ENCODE measurements around the gene VMP1. TPM values are rescaled to one million over a fixed set of nuclear protein-coding genes. Genes with fewer than 3 reads are reported as not detected.
A peak's percentile ranks its signal among the peaks of the same experiment; 100 is the strongest.
"Not testable (repeated sequence)": the region's sequence is repeated elsewhere in the genome, so short reads cannot be mapped to it uniquely, and the experiment has no call there.

VMP1 gene
- total RNA-seq, 1 donor: 234 TPM

DNA sequence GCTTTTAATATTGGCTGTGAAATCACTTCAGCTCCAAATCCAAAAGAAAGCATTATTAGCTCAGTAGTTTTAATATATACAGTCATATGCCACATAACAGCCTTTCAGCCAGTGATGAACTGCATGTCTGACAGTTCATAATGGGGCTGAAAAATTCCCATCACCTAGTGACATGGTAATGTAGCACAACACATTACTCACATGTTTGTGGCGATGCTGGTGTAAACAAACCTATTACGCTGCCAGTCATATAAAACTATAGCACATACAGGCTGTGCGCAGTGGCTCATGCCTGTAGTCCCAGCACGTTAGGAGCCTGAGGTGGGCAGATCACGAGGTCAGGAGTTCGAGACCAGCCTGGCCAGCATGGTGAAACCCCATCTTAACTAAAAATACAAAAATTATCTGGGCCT is 93.1 kb downstream of the VMP1 start:
- no peak overlapping the region for H3K4me3 ChIP-seq (ENCODE audit: low read depth, low read length)
- TF ChIP-seq, protein P1, sequence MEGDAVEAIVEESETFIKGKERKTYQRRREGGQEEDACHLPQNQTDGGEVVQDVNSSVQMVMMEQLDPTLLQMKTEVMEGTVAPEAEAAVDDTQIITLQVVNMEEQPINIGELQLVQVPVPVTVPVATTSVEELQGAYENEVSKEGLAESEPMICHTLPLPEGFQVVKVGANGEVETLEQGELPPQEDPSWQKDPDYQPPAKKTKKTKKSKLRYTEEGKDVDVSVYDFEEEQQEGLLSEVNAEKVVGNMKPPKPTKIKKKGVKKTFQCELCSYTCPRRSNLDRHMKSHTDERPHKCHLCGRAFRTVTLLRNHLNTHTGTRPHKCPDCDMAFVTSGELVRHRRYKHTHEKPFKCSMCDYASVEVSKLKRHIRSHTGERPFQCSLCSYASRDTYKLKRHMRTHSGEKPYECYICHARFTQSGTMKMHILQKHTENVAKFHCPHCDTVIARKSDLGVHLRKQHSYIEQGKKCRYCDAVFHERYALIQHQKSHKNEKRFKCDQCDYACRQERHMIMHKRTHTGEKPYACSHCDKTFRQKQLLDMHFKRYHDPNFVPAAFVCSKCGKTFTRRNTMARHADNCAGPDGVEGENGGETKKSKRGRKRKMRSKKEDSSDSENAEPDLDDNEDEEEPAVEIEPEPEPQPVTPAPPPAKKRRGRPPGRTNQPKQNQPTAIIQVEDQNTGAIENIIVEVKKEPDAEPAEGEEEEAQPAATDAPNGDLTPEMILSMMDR (IDR thresholded peaks at IDR 0.05; ENCODE audit: insufficient read depth, low read length): no peak
- DNase-seq (ENCODE audit: low read depth): no peak

DNA sequence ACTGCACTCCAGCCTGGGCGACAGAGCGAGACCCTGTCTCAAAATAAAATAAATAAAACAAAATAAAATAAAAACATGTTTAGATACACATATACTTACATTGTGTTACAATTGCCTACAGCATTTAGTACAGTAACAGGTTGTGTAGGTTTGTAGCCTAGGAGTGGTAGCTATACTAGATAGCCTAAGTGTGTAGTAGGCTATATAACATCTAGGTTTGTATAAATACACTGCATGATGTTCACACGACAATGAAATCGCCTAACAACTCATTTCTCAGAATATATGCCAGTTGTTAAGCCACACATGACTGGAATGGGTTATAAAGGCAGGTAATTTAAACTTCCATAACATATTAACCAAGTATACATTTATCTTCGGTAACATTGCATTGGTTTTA is 94.7 kb downstream of the VMP1 start:
- H3K4me3 ChIP-seq (ENCODE audit: low read depth, low read length): no peak overlapping the region
- TF ChIP-seq, protein P1 (IDR thresholded peaks at IDR 0.05; ENCODE audit: insufficient read depth, low read length): no peak
- DNase-seq (ENCODE audit: low read depth): no peak

DNA sequence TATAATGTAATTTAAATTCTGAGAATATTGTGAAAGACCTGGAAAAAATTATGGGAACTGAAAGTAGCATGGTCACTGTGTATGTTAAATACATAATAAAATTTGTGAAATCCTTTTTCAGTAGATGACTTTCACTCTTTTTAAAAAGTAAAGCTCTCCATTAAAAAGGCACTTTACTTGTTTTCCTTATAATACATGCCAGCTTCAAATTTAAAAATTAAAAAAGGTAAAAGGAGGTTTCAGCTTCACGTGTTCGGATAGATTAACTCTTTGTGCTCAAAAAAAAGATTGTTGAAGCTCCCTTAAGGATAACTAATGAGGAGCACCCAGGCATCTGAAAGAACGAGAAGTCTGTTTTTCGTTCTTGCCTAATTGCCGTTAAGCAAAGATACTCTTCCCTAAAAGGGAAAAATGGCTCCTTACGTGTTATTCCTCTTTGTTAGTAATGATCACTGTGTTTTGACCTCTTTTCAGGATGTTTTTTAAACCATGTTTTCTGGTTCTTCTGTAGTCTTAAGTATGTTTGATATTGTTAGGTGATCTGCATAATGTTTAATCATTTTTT is 97.5 kb downstream of the VMP1 start:
- DNase-seq (ENCODE audit: low read depth): peak; percentile 65
- peak overlapping the region; percentile 29 for H3K4me3 ChIP-seq (ENCODE audit: low read depth, low read length)
- TF ChIP-seq, protein P1 (IDR thresholded peaks at IDR 0.05; ENCODE audit: insufficient read depth, low read length): no peak

DNA sequence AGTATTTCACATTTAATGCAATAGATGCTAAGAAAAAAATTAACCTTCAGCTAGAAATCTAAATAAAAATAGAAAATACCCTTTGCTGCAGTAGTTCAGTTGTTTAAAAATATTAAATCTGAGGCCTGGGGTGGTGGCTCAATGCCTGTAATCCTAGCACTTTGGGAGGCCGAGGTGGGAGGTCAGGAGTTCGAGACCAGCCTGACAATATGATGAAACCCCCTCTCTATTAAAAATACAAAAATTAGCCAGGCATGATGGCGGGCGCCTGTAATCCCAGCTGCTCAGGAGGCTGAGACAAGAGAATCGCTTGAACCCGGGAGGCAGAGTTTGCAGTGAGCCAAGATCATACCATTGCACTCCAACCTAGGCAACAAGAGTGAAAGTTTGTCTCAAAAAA is 98.9 kb downstream of the VMP1 start:
- not testable (repeated sequence) for H3K4me3 ChIP-seq (ENCODE audit: low read depth, low read length); DNase-seq (ENCODE audit: low read depth)

DNA sequence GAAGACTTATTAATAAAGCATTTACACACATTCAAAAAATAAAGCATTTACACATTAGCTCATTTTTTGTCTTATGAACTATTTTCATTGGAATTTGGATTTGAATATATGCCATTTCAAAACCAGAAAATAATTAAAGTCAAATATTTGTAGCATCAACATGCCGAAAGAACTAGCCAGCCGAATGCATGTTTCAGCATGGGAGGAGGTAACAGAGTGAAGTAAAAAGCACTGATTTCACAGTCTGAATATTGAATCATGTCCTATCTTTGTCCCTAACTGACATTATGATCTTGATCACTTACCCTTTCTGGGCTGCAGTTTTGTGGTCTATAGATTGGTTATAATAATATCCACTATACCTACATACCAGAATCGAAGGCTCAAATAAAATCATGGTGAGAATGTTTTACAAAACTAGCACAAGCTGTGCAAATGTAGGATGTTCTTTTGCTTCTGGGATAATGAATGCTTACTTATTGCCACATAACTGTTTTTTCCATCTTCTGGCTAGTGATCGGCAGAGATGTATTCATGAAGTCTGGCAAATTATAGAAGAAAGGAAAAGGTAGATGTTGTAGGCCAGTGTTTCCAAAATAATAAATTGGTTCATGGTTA is 100.5 kb downstream of the VMP1 start:
- TF ChIP-seq, protein P1 (IDR thresholded peaks at IDR 0.05; ENCODE audit: insufficient read depth, low read length): no peak
- no peak overlapping the region for H3K4me3 ChIP-seq (ENCODE audit: low read depth, low read length)
- DNase-seq (ENCODE audit: low read depth): peak; percentile 69

DNA sequence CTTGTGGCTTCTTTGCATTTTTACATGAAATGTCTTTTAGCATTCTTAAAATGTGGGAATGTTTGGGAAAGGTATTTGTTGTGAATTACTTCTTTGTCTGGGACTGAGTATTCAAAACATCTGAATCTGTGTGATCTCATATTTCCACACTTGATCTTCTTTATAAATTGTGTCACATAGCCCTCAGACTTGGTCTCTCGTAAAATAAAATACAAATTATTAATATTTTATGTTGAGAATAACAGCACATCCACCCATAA is 103.4 kb downstream of the VMP1 start:
- DNase-seq (ENCODE audit: low read depth): no peak
- TF ChIP-seq, protein P1 (IDR thresholded peaks at IDR 0.05; ENCODE audit: insufficient read depth, low read length): no peak
- no peak overlapping the region for H3K4me3 ChIP-seq (ENCODE audit: low read depth, low read length)

DNA sequence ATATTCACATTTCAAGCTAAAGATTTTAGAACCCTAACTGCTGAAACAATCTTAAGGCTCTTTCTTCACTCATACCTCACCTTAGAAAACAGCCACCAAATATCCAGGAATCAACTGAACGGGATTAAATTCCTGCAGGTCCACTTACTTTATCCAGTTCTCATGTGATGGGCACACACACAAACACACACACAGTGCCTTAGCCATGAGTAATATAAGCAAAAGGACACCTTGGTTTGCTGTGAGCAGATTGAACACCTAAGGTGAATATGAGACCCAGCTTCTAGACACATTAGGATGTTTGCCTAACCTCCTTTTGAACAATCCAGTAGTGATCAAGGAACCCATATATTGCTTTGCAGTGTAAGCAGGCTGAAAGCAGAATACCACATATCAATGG is 103.8 kb downstream of the VMP1 start:
- no peak for DNase-seq (ENCODE audit: low read depth)
- no peak overlapping the region for H3K4me3 ChIP-seq (ENCODE audit: low read depth, low read length)
- TF ChIP-seq, protein P1 (IDR thresholded peaks at IDR 0.05; ENCODE audit: insufficient read depth, low read length): no peak

All from fibroblast of the aortic adventitia (primary cell).